HFFc6 (cell line): ENCODE data around the gene NLK. TPM values are rescaled to one million over a fixed set of nuclear protein-coding genes. Genes with fewer than 3 reads are reported as not detected.
"Not testable (repeated sequence)": the region's sequence is repeated elsewhere in the genome, so short reads cannot be mapped to it uniquely, and the experiment has no call there.

ENCODE experiments used
- DNase-seq: peaks from one replicate; pipeline ENCODE4 v3.0.0-alpha.2; 2018
- H3K27ac Mint-ChIP-seq: 2 replicates; pipeline ENCODE4 v1.8.0; 2020; ENCODE audit warnings: mild to moderate bottlenecking, mixed read lengths
- H3K27me3 Mint-ChIP-seq: 2 replicates; pipeline ENCODE4 v1.8.0; 2021; ENCODE audit warnings: mild to moderate bottlenecking, moderate library complexity, mixed read lengths; ENCODE audit not compliant: insufficient read depth
- H3K36me3 Mint-ChIP-seq: 2 replicates; pipeline ENCODE4 v1.8.0; 2021; ENCODE audit warnings: low read depth, mixed read lengths
- H3K4me1 Mint-ChIP-seq: 2 replicates; pipeline ENCODE4 v1.8.0; 2020; ENCODE audit warnings: low read depth, mixed read lengths
- H3K4me3 Mint-ChIP-seq: 2 replicates; pipeline ENCODE4 v1.8.0; 2020; ENCODE audit warnings: mild to moderate bottlenecking, moderate library complexity, mixed read lengths
- H3K9me3 Mint-ChIP-seq: 2 replicates; pipeline ENCODE4 v1.8.0; 2020; ENCODE audit warnings: mild to moderate bottlenecking, mixed read lengths
- total RNA-seq, 6 experiments: library from RNA; stranded (reverse); fragmentation: NEBNext Ultra II Directional; extraction: Animal tissue kit (Norgen Biotek cat#: 25700); gene quantifications; 2 replicates in 1 of 6; 3 replicates in 5 of 6; pipeline ENCODE4 v1.2.3, GENCODE V29; 2021
- TF ChIP-seq, protein P1 (sequence below): fragments of 200-600 bp; sonication (generic); IDR thresholded peaks from 2 replicates; pipeline ENCODE4 v1.5.0; 2021; ENCODE audit warnings: antibody characterized with exemption, mild to moderate bottlenecking

The NLK gene
- total RNA-seq, 6 experiments from 2014 or later = 18.5 to 25.3 (median 22.1) TPM

- DNase-seq = peak; percentile 34
- peaks cover 7% of the 10 kb centered on the region for H3K27me3 Mint-ChIP-seq
- TF ChIP-seq, protein P1, sequence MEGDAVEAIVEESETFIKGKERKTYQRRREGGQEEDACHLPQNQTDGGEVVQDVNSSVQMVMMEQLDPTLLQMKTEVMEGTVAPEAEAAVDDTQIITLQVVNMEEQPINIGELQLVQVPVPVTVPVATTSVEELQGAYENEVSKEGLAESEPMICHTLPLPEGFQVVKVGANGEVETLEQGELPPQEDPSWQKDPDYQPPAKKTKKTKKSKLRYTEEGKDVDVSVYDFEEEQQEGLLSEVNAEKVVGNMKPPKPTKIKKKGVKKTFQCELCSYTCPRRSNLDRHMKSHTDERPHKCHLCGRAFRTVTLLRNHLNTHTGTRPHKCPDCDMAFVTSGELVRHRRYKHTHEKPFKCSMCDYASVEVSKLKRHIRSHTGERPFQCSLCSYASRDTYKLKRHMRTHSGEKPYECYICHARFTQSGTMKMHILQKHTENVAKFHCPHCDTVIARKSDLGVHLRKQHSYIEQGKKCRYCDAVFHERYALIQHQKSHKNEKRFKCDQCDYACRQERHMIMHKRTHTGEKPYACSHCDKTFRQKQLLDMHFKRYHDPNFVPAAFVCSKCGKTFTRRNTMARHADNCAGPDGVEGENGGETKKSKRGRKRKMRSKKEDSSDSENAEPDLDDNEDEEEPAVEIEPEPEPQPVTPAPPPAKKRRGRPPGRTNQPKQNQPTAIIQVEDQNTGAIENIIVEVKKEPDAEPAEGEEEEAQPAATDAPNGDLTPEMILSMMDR = no peak
Measured at GRCh38 chr17:28227316-28228108, 185.0 kb downstream of the NLK start.

GRCh38 chr17:28228109-28228840 lies 185.8 kb downstream of the NLK start:
- Mint-ChIP-seq H3K4me1 (peaks cover 21% of the 10 kb centered on the region), H3K27ac (no peak overlapping the region), H3K9me3 (no peaks in the 10 kb centered on the region), H3K4me3 (peak overlapping the region; percentile 91), H3K27me3 (peaks cover 7% of the 10 kb centered on the region), H3K36me3 (no peaks in the 10 kb centered on the region)
- DNase-seq = no peak
- TF ChIP-seq, protein P1 = peak; percentile 41

More at GRCh38 chr17:28227316-28228108, 185.0 kb downstream of the NLK start:
- H3K27ac Mint-ChIP-seq = peak overlapping the region; percentile 18; the same call in 1 of the 2 replicates
- no peaks in the 10 kb centered on the region for H3K9me3 Mint-ChIP-seq
- peaks cover 21% of the 10 kb centered on the region for H3K4me1 Mint-ChIP-seq
- peak overlapping the region; percentile 91 for H3K4me3 Mint-ChIP-seq
- H3K36me3 Mint-ChIP-seq = no peaks in the 10 kb centered on the region

DNA sequence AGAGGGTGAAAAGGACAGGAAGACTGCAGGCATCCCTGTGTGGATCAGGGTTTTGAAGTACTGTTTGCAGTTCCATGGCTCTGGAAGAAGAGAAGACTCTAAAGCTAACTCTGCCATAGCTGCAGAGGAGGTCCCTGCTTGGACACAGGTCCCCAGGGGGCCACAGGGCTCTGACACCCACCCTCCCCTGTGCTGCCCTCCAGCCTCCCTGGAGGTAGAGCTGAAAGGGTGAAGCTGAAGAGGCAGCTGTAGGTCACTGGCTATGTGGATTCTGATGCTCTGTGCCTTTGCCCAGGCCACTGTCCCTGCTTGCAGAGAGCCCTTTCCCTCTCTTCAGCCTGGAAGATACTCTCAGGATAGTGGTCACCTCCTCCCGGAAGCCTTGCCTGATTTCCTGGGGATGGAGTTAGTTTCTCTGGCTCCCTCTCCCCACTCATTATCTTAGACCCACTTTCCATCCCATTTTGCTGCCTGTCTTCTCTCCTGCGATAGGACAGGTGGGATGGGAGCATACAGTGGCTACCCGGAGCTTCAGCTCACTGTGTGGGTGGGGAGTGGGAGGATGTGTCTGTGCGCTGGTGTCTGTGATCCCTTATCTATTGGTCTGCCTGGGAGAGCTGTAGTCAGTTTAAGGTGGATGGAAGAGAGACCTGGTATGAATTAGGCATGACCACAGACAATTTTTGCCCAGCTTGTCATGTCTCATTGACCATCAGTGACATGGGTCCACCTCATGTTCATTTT lies 186.7 kb downstream of the NLK start:
- Mint-ChIP-seq H3K27ac (no peak overlapping the region), H3K36me3 (no peaks in the 10 kb centered on the region), H3K4me3 (no peak overlapping the region), H3K9me3 (no peaks in the 10 kb centered on the region), H3K27me3 (peaks cover 7% of the 10 kb centered on the region), H3K4me1 (peaks cover 21% of the 10 kb centered on the region)
- DNase-seq = no peak
- TF ChIP-seq, protein P1 = no peak

DNA sequence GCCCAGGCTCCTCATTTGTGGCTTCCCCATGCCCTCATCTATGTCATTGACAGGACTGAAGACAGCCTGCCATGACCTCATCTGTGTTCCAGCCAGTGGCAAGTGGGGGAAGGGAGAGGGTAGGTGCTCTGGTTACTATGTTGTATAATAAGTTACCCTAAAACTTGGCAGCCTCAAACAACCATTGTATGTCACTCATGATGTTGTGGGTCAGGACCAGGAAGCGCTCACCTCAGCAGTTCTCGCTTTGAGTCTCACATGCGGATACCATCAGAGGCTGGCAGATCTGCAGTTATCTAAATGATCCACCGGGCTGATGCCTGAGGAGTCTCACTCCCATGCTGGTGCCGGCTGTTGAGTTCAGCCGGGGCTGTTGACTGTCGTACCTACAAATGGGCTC lies 187.5 kb downstream of the NLK start:
- no peaks in the 10 kb centered on the region for H3K9me3 Mint-ChIP-seq
- peaks cover 7% of the 10 kb centered on the region for H3K27me3 Mint-ChIP-seq
- no peaks in the 10 kb centered on the region for H3K36me3 Mint-ChIP-seq
- H3K27ac Mint-ChIP-seq = no peak overlapping the region
- no peak for DNase-seq
- H3K4me3 Mint-ChIP-seq = no peak overlapping the region
- H3K4me1 Mint-ChIP-seq = peaks cover 21% of the 10 kb centered on the region
- TF ChIP-seq, protein P1 = no peak

DNA sequence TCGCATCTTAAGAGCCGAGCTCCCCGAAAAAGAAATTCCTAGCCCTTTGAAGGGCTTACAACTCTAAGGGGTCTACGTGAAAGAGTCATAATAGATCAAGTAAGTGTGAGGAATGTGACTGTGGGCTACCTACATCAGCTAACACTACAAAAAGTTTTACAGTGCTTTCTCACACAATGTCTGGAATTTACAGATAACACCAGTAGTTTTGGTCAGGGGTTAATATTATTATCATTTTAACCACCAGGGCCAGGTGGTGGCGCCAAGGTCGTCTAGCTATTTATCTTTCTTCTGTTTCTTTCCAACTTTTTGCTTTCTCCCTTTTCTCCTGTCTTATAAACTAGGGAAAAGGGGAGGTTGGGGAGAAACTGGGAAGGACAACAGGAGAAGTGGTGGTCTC lies 188.1 kb downstream of the NLK start:
- H3K27me3 Mint-ChIP-seq, H3K27ac Mint-ChIP-seq, DNase-seq, H3K36me3 Mint-ChIP-seq, H3K4me3 Mint-ChIP-seq, H3K9me3 Mint-ChIP-seq: not testable (repeated sequence)
- TF ChIP-seq, protein P1 = 0 out of 2 replicates have a peak, but pooled peaks have one; percentile 25
- peaks cover 21% of the 10 kb centered on the region for H3K4me1 Mint-ChIP-seq

GRCh38 chr17:28231624-28232023 lies 189.1 kb downstream of the NLK start:
- not testable (repeated sequence) for H3K27me3 Mint-ChIP-seq, DNase-seq, H3K36me3 Mint-ChIP-seq, H3K9me3 Mint-ChIP-seq, H3K4me3 Mint-ChIP-seq, H3K27ac Mint-ChIP-seq
- H3K4me1 Mint-ChIP-seq = peaks cover 21% of the 10 kb centered on the region
